Measurements from ENCODE around the gene ZNF593OS. TPM values are rescaled to one million over a fixed set of nuclear protein-coding genes. Genes with fewer than 3 reads are reported as not detected.

Gene ZNF593OS
- total RNA-seq (not detected), polyA plus RNA-seq (under 1 TPM; 0.53 to 0.78 TPM)

GRCh38 chr1:26171084-26172072 is at the start of gene ZNF593OS:
Gene ZNF593OS (minus strand): TSS chr1:26171832. CDS start chr1:26171661, 171 bp downstream.
- H3K9me3 ChIP-seq (ENCODE audit: control insufficient read depth in 1 of 2, low read length in 2 of 2): no peaks in the 10 kb centered on the region
- Mint-ChIP-seq H3K27me3 (no peaks in the 10 kb centered on the region), H3K4me3 (peak within 1 kb of the TSS; percentile 83 to 91 (median 88)), H3K4me1 (peaks cover 4 to 25% (median 16%) of the 10 kb centered on the region in 4 donors), H3K36me3 (no peaks in the 10 kb centered on the region), H3K9me3 (no peaks in the 10 kb centered on the region), H3K27ac (peak within 1 kb of the TSS in 6 of 7 donors; percentile 47 to 94 (median 93))
- H3K27ac ChIP-seq (ENCODE audit: low read depth, low read length): peak within 1 kb of the TSS; percentile 85
- no peaks in the 10 kb centered on the region for H3K36me3 ChIP-seq (ENCODE audit: insufficient read depth, low read length)
- no peak for DNase-seq
- H3K4me3 ChIP-seq (ENCODE audit: low read length in 2 of 2): peak within 1 kb of the TSS in 1 of 2 donors; percentile 90
- CTCF ChIA-PET (ENCODE audit: partially characterized antibody): interaction anchor here (0.8 to 10.3 kb wide), 10 partner anchors 8 to 246 kb away, joined by 3 to 167 read pairs (median 4); partner anchors contain the start of genes CEP85 and FAM110D
- H3K27me3 ChIP-seq (ENCODE audit: insufficient read depth, low read length): no peaks in the 10 kb centered on the region
- POLR2A ChIA-PET (ENCODE audit: partially characterized antibody): interaction anchor here (1.3 to 4.2 kb wide), 2 partner anchors 48 to 63 kb away, joined by 3 to 40 read pairs; partner anchors contain the start of gene CEP85
- peaks cover 20% of the 10 kb centered on the region for H3K4me1 ChIP-seq (ENCODE audit: insufficient read depth, low read length)
- intact Hi-C loops (cut with micrococcal nuclease): no loop called here

DNA sequence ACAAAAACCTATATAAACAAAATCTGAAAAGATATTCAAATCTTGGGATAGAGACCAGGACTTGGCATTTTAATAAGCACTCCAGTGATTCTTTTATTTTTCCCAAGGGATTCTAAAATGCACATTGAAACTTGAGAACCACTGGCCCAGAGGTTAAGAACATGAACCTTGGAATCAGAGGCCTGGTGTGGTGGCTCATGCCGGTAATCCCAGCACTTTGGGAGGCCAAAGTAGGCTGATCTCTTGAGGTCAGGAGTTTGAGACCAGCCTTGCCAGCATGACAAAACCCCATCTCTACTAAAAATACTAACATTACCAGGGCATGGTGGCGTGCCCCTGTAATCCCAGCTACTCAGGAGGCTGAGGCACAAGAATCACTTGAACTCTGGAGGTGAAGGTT is 49.5 kb upstream of the ZNF593OS start:
- Mint-ChIP-seq H3K27me3 (peaks cover 9 to 11% of the 10 kb centered on the region in 2 donors), H3K4me3 (no peak overlapping the region), H3K27ac (no peak overlapping the region), H3K9me3 (no peaks in the 10 kb centered on the region), H3K36me3 (no peaks in the 10 kb centered on the region), H3K4me1 (peaks cover 3 to 8% (median 6%) of the 10 kb centered on the region in 4 donors)
- no peaks in the 10 kb centered on the region for H3K27me3 ChIP-seq (ENCODE audit: insufficient read depth, low read length)
- H3K27ac ChIP-seq (ENCODE audit: low read depth, low read length): no peak overlapping the region
- no peaks in the 10 kb centered on the region for H3K9me3 ChIP-seq (ENCODE audit: control insufficient read depth in 1 of 2, low read length in 2 of 2)
- CTCF ChIA-PET (ENCODE audit: partially characterized antibody): interaction anchor here (1.1 to 4.8 kb wide), 2 partner anchors 13 to 51 kb away, joined by 3 to 13 read pairs; partner anchors contain the start of genes CEP85 and ZNF593
- peaks cover 6% of the 10 kb centered on the region for H3K4me1 ChIP-seq (ENCODE audit: insufficient read depth, low read length)
- intact Hi-C loops (cut with micrococcal nuclease): no loop called here
- no peaks in the 10 kb centered on the region for H3K36me3 ChIP-seq (ENCODE audit: insufficient read depth, low read length)
- no peak overlapping the region for H3K4me3 ChIP-seq (ENCODE audit: low read length in 2 of 2)
- POLR2A ChIA-PET (ENCODE audit: partially characterized antibody): interaction anchor here (1.5 kb wide), 1 partner anchor 19 kb away, joined by 4 read pairs; no protein-coding TSS in a partner anchor
- no peak for DNase-seq

GRCh38 chr1:26220199-26220912 is 48.7 kb upstream of the ZNF593OS start:
- intact Hi-C loops (cut with micrococcal nuclease): no loop called here
- Mint-ChIP-seq H3K27me3 (peaks cover 3 to 5% of the 10 kb centered on the region in 2 donors), H3K36me3 (no peaks in the 10 kb centered on the region), H3K9me3 (no peaks in the 10 kb centered on the region), H3K27ac (no peak overlapping the region), H3K4me3 (no peak overlapping the region), H3K4me1 (peaks cover 0 to 2% (median under 1%) of the 10 kb centered on the region in 4 donors)
- no peak for DNase-seq
- no peaks in the 10 kb centered on the region for H3K27me3 ChIP-seq (ENCODE audit: insufficient read depth, low read length)
- ChIA-PET CTCF (ENCODE audit: partially characterized antibody) (interaction anchor here (0.7 to 4.8 kb wide), 3 partner anchors 14 to 177 kb away, joined by 3 to 13 read pairs (median 3); partner anchors contain the start of genes CEP85 and ZNF593), POLR2A (ENCODE audit: partially characterized antibody) (interaction anchor here (1.5 kb wide), 1 partner anchor 18 kb away, joined by 4 read pairs; no protein-coding TSS in a partner anchor)
- H3K4me1 ChIP-seq (ENCODE audit: insufficient read depth, low read length): peaks cover under 1% of the 10 kb centered on the region
- no peaks in the 10 kb centered on the region for H3K36me3 ChIP-seq (ENCODE audit: insufficient read depth, low read length)
- H3K9me3 ChIP-seq (ENCODE audit: control insufficient read depth in 1 of 2, low read length in 2 of 2): no peaks in the 10 kb centered on the region
- no peak overlapping the region for H3K4me3 ChIP-seq (ENCODE audit: low read length in 2 of 2)
- no peak overlapping the region for H3K27ac ChIP-seq (ENCODE audit: low read depth, low read length)

DNA sequence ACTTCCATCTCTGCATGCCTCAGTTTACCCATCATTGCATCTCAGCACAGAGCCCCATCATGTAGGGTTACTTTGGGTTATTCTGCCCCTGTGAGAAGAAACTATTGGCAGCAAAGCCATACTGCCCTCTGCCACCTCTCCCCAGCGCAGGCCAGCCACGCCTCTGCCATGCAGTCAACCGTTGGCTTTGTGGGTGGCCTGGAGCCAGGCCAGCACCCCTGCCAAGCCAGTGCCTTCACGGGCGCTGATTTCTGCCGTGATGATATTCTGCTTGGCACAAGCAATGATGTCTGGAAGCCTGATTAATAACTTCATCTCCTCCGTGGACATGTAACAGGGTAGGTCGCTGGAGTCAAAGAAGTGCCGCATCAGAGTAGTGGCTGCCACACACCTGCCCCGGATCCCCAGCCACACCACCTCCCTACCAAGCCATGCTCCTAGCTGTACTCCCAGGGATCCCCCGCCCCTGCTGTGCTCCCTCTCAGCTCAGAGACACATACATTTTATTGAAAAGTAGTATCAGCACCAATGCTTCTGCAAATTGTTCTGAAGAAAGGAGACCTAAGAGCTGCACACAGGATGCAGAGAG is 47.4 kb upstream of the ZNF593OS start:
- Mint-ChIP-seq H3K27ac (no peak overlapping the region), H3K4me3 (no peak overlapping the region), H3K9me3 (no peaks in the 10 kb centered on the region), H3K4me1 (peaks cover 0 to 2% (median 0%) of the 10 kb centered on the region in 4 donors), H3K27me3 (peaks cover 0 to 3% of the 10 kb centered on the region in 2 donors), H3K36me3 (no peaks in the 10 kb centered on the region)
- CTCF ChIA-PET (ENCODE audit: partially characterized antibody): interaction anchor here (4.8 kb wide), 1 partner anchor 15 kb away, joined by 13 read pairs; the partner anchor contains the start of gene CEP85
- H3K27me3 ChIP-seq (ENCODE audit: insufficient read depth, low read length): no peaks in the 10 kb centered on the region
- no peaks in the 10 kb centered on the region for H3K36me3 ChIP-seq (ENCODE audit: insufficient read depth, low read length)
- no peaks in the 10 kb centered on the region for H3K9me3 ChIP-seq (ENCODE audit: control insufficient read depth in 1 of 2, low read length in 2 of 2)
- no peak overlapping the region for H3K4me3 ChIP-seq (ENCODE audit: low read length in 2 of 2)
- no peak for DNase-seq
- no peak overlapping the region for H3K27ac ChIP-seq (ENCODE audit: low read depth, low read length)
- H3K4me1 ChIP-seq (ENCODE audit: insufficient read depth, low read length): no peaks in the 10 kb centered on the region
- POLR2A ChIA-PET (ENCODE audit: partially characterized antibody): no interaction called here
- intact Hi-C loops (cut with micrococcal nuclease): no loop called here

DNA sequence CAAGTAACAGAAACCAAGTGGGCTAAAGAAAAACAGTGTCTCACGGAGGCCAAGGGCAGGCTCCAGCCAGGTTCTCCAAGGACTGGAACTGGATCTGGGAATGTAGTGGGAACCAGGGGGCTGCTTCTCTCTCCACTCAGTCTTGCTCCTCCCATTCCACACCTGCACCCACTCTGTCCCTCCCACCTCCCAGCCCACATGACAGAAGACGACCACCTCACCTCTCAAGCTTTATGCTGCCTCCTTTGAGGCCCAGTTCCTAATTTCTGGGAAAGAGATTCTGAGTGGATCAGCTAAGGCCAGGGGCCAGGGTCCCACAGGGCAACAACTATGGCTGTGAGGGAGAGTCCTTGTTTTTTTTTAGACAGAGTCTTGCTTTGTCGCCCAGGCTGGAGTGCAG is 43.6 kb upstream of the ZNF593OS start:
- Mint-ChIP-seq H3K4me3 (no peak overlapping the region), H3K27me3 (no peaks in the 10 kb centered on the region), H3K27ac (peak overlapping the region in 1 of 7 donors; percentile 32), H3K36me3 (no peaks in the 10 kb centered on the region), H3K9me3 (no peaks in the 10 kb centered on the region), H3K4me1 (no peaks in the 10 kb centered on the region)
- intact Hi-C loops (cut with micrococcal nuclease): no loop called here
- H3K27me3 ChIP-seq (ENCODE audit: insufficient read depth, low read length): no peaks in the 10 kb centered on the region
- POLR2A ChIA-PET (ENCODE audit: partially characterized antibody): no interaction called here
- no peak for DNase-seq
- H3K4me3 ChIP-seq (ENCODE audit: low read length in 2 of 2): no peak overlapping the region
- H3K9me3 ChIP-seq (ENCODE audit: control insufficient read depth in 1 of 2, low read length in 2 of 2): no peaks in the 10 kb centered on the region
- CTCF ChIA-PET (ENCODE audit: partially characterized antibody): interaction anchor here (2.4 kb wide), 1 partner anchor 18 kb away, joined by 6 read pairs; the partner anchor contains the start of gene CEP85
- no peaks in the 10 kb centered on the region for H3K36me3 ChIP-seq (ENCODE audit: insufficient read depth, low read length)
- H3K27ac ChIP-seq (ENCODE audit: low read depth, low read length): no peak overlapping the region
- H3K4me1 ChIP-seq (ENCODE audit: insufficient read depth, low read length): no peaks in the 10 kb centered on the region

DNA sequence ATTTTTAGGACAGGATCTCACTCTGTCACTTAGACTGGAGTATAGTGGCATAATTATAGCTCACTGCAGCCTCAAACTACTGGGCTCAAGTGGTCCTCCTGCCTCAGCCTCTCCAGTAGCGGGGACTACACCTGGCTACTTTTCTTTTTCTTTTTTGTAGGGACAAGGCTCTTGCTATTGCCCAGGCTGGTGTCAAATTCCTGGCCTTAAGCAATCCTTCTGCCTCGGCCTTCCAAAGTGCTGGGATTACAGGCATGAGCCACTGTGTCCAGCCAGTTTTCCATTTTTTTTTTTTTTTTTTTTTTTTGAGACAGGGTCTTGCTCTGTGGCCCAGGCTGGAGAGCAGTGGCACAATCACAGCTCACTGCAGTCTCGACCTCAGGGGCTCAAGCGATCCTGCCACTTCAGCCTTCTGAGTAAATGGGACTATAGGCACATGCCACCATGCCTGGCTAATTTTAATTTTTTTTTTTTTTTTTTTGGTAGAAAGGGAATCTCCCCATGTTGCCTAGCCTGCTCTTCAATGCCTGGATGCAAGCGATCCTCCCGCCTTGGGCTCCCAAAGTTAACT is 41.8 kb upstream of the ZNF593OS start:
- H3K27me3 Mint-ChIP-seq: no peaks in the 10 kb centered on the region
- H3K4me1 Mint-ChIP-seq: no peaks in the 10 kb centered on the region
- ChIA-PET POLR2A (ENCODE audit: partially characterized antibody) (no interaction called here), CTCF (ENCODE audit: partially characterized antibody) (interaction anchor here (0.7 kb wide), 2 partner anchors 21 to 108 kb away, joined by 3 read pairs; partner anchors contain the start of gene CEP85)
- H3K4me3 ChIP-seq (ENCODE audit: low read length in 2 of 2): no peak overlapping the region
- H3K36me3 Mint-ChIP-seq: no peaks in the 10 kb centered on the region
- no peak for DNase-seq
- H3K27ac ChIP-seq (ENCODE audit: low read depth, low read length): no peak overlapping the region
- H3K36me3 ChIP-seq (ENCODE audit: insufficient read depth, low read length): no peaks in the 10 kb centered on the region
- H3K9me3 ChIP-seq (ENCODE audit: control insufficient read depth in 1 of 2, low read length in 2 of 2): no peaks in the 10 kb centered on the region
- H3K27ac Mint-ChIP-seq: no peak overlapping the region
- H3K4me3 Mint-ChIP-seq: no peak overlapping the region
- H3K4me1 ChIP-seq (ENCODE audit: insufficient read depth, low read length): no peaks in the 10 kb centered on the region
- intact Hi-C loops (cut with micrococcal nuclease): no loop called here
- no peaks in the 10 kb centered on the region for H3K27me3 ChIP-seq (ENCODE audit: insufficient read depth, low read length)
- H3K9me3 Mint-ChIP-seq: no peaks in the 10 kb centered on the region

Data from CD4-positive, alpha-beta memory T cell (primary cell).